Keratinocyte (primary cell): Measurements from ENCODE around the gene COL4A5.

Experiments
- CTCF ChIP-seq, 3 experiments: IDR thresholded peaks in 1 of 3; conservative IDR thresholded peaks in 1 of 3; optimal IDR thresholded peaks in 1 of 3; 2 replicates in 2 of 3; 3 replicates in 1 of 3; pipeline versions ENCODE3 to v1.5.1; 2011; ENCODE audit warnings: low read length in 3 of 3, mild to moderate bottlenecking in 3 of 3, moderate library complexity in 2 of 3, control low read depth in 1 of 3, inconsistent platforms in 1 of 3; ENCODE audit not compliant: insufficient read depth in 2 of 3; ENCODE audit errors: extremely low read depth in 1 of 3
- EZH2 ChIP-seq: IDR thresholded peaks from one replicate; pipeline ENCODE4 v1.6.1; 2012; ENCODE audit warnings: inconsistent platforms, mild to moderate bottlenecking, low read length, moderate library complexity

GRCh38 chrX:108696690-108697089 lies 257.1 kb downstream of the COL4A5 start:
- TF ChIP-seq EZH2 (no peak), CTCF (optimal IDR thresholded peaks at IDR 0.05 in 1 of 3, IDR thresholded peaks at IDR 0.05 in 1 of 3, conservative IDR thresholded peaks at IDR 0.05 in 1 of 3; ENCODE audit: extremely low read depth in 1 of 3, insufficient read depth in 2 of 3, low read length in 3 of 3) (no peak)
